GM19452 (cell line): ENCODE results near the gene SLC4A7.
"Not testable (repeated sequence)": the region's sequence is repeated elsewhere in the genome, so short reads cannot be mapped to it uniquely, and the experiment has no call there.

Source experiments
- ATAC-seq: cut with Tn5 transposase; IDR thresholded peaks from one replicate; pipeline ENCODE4 v1.9.1; 2021; ENCODE audit not compliant: unreplicated experiment

The SLC4A7 gene

GRCh38 chr3:27328982-27329762 lies 155.0 kb downstream of the SLC4A7 start:
- ATAC-seq: not testable (repeated sequence)

GRCh38 chr3:27326629-27327545 lies 157.3 kb downstream of the SLC4A7 start:
- no peak for ATAC-seq

DNA sequence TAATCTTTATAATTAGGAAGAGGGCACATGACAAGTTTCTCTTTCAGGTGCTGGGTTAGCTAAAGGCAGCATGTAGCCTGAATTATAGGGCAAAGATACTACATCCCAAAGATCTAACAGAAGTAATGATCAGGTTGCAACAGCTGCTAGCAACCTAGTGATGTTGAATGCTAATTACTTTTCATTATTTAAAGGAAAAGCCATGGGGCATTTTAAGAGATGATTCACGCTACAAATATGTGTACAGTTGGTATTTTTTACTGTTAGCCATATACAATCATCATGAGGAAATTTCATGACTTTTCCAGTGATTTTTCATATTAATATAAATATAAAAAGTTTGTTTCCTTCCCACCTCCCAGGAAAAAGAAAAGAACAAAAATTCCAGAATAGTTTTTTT lies 158.0 kb downstream of the SLC4A7 start:
- no peak for ATAC-seq

DNA sequence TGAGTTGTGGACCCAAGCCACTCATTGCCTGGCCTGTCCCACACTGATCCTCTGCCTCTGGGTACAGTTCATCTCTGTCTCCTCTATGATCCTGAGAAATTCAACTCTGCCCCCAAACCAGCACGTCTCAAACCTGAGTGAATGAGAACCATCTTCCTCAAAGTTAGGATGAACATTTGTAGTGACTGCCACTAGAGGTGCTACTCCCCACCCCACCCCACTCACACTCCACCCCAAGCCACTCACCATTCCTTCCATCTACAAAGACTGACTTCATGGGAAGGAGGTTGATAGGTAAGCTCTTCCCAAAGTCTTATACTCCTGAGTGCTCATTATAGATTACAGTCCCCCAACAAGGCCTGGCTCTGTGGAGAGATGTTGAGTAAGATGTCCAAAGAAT lies 158.8 kb downstream of the SLC4A7 start:
- ATAC-seq: no peak

DNA sequence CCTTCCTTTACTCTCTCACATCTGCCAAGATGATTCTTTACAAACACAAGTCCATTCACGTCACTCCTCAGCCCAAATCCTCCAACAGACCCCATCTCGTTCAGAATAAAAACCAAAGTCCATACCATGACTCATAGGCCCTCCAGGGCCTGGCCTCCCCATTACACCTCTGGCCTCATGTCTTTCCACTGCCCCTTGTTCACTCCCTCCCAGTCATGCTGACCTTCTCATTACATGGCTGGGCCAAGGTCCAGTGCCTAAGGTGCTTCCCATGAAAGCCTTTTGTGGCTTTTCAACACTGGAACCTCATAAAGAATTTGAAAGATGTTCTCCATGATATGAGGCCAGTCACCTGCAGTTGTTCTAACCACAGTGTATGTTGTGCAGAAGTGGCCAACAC lies 159.5 kb downstream of the SLC4A7 start:
- no peak for ATAC-seq

GRCh38 chr3:27323087-27323570 lies 161.1 kb downstream of the SLC4A7 start:
- no peak for ATAC-seq
